ENCODE results near the gene ASTL. TPM values are rescaled to one million over a fixed set of nuclear protein-coding genes. Genes with fewer than 3 reads are reported as not detected.

ASTL gene
- total RNA-seq, 1 experiment from 2014 or later = 2.6 TPM

Other genes with a start within 250 kb of the ASTL start
- 6.6 and 15.6 TPM in 2 replicates for gene ANKRD36C, start 146.7 kb downstream of the ASTL start, total RNA-seq (2014; rRNA removed; shearing (Covaris generic))
- gene GPAT2, start 103.6 kb downstream of the ASTL start, total RNA-seq (2014; rRNA removed; shearing (Covaris generic)) = not detected in 2 replicates
- gene ADRA2B, start 21.9 kb downstream of the ASTL start, total RNA-seq (2014; rRNA removed; shearing (Covaris generic)) = 0.37 TPM in 1 of 2 replicates, not detected in the other
- 37.2 and 44.4 TPM in 2 replicates for gene DUSP2, start 6.9 kb upstream of the ASTL start, total RNA-seq (2014; rRNA removed; shearing (Covaris generic))
- gene STARD7, start 70.3 kb upstream of the ASTL start, total RNA-seq (2014; rRNA removed; shearing (Covaris generic)) = 117 and 144 TPM in 2 replicates
- 6.9 and 8.1 TPM in 2 replicates for gene TMEM127, start 127.5 kb upstream of the ASTL start, total RNA-seq (2014; rRNA removed; shearing (Covaris generic))
- 120 and 126 TPM in 2 replicates for gene CIAO1, start 127.7 kb upstream of the ASTL start, total RNA-seq (2014; rRNA removed; shearing (Covaris generic))
- 79.0 and 89.2 TPM in 2 replicates for gene SNRNP200, start 167.0 kb upstream of the ASTL start, total RNA-seq (2014; rRNA removed; shearing (Covaris generic))
- gene ITPRIPL1, start 186.8 kb upstream of the ASTL start, total RNA-seq (2014; rRNA removed; shearing (Covaris generic)) = 26.8 and 32.3 TPM in 2 replicates
- 55.2 and 56.8 TPM in 2 replicates for gene NCAPH, start 197.3 kb upstream of the ASTL start, total RNA-seq (2014; rRNA removed; shearing (Covaris generic))